IMR-90 (cell line): ENCODE measurements around the gene ISG20. TPM values are rescaled to one million over a fixed set of nuclear protein-coding genes. Genes with fewer than 3 reads are reported as not detected.
A peak's percentile ranks its signal among the peaks of the same experiment; 100 is the strongest.

ENCODE experiments used
- ATAC-seq: fragments of 200-7000 bp; cut with Tn5 transposase; 2 replicates; pipeline ENCODE4 v1.9.1; 2020; ENCODE audit warnings: low read depth, mild to moderate bottlenecking, moderate library complexity
- BruUV-seq: library from RNA; stranded (reverse); fragments of 400-500 nt; replicated peaks from 2 replicates; lab custom pipeline; 2021; lab: Mats Ljungman, UMichigan
- CTCF ChIA-PET: fragments of 300-600 bp; formaldehyde crosslinking; extraction: SDS; loops from one replicate; lab custom pipeline; 2021; ENCODE audit warnings: antibody characterized with exemption; lab: Yijun Ruan, JAX
- POLR2A ChIA-PET: fragments of 300-600 bp; sonication (Branson Sonifier 250); formaldehyde crosslinking; loops from one replicate; lab custom pipeline; 2022; ENCODE audit warnings: antibody characterized with exemption; ENCODE audit not compliant: unreplicated experiment; lab: Charles Lee
- DNase-seq: peaks from one replicate; pipeline ENCODE4 v3.0.0; 2013
- H2AFZ ChIP-seq: replicated peaks from 2 replicates; pipeline ENCODE3; 2013; ENCODE audit warnings: low read length, mild to moderate bottlenecking; ENCODE audit not compliant: poor library complexity
- H2AK5ac ChIP-seq: 2 replicates; pipeline ENCODE4 v1.6.1; 2013; ENCODE audit warnings: low read depth, low read length, inconsistent platforms
- H2AK9ac ChIP-seq: replicated peaks from 2 replicates; pipeline ENCODE3; 2013; ENCODE audit warnings: mild to moderate bottlenecking, low read depth, low read length, moderate library complexity; ENCODE audit not compliant: poor library complexity
- H2BK120ac ChIP-seq: 2 replicates; pipeline ENCODE4 v1.6.1; 2013; ENCODE audit warnings: low read depth, low read length, inconsistent platforms
- H2BK15ac ChIP-seq: 3 replicates; pipeline ENCODE4 v1.6.1; 2013; ENCODE audit warnings: low read depth, low read length, inconsistent platforms
- H2BK20ac ChIP-seq: 2 replicates; pipeline ENCODE4 v1.6.1; 2013; ENCODE audit warnings: low read depth, mild to moderate bottlenecking, inconsistent platforms, low read length, moderate library complexity
- H2BK5ac ChIP-seq: 2 replicates; pipeline ENCODE4 v1.6.1; 2013; ENCODE audit warnings: mild to moderate bottlenecking, low read depth, low read length, inconsistent platforms; ENCODE audit not compliant: poor library complexity, severe bottlenecking
- H3K14ac ChIP-seq: replicated peaks from 2 replicates; pipeline ENCODE4 v1.6.1; 2013; ENCODE audit warnings: low read depth, low read length, inconsistent platforms
- H3K18ac ChIP-seq: 2 replicates; pipeline ENCODE4 v1.6.1; 2013; ENCODE audit warnings: low read depth, low read length, control low read depth
- H3K23ac ChIP-seq: 2 replicates; pipeline ENCODE4 v1.6.1; 2013; ENCODE audit warnings: low read depth, low read length, inconsistent platforms
- H3K27ac ChIP-seq: 2 replicates; pipeline ENCODE4 v1.5.1; 2013; ENCODE audit warnings: mild to moderate bottlenecking, control low read depth, low read length; ENCODE audit not compliant: insufficient read depth
- H3K27me3 ChIP-seq: 2 replicates; pipeline ENCODE4 v1.6.1; 2013; ENCODE audit warnings: low read length; ENCODE audit not compliant: control insufficient read depth, insufficient read depth
- H3K36me3 ChIP-seq: 2 replicates; pipeline ENCODE4 v1.6.1; 2013; ENCODE audit warnings: low read length, mixed read lengths; ENCODE audit not compliant: control insufficient read depth, insufficient read depth
- H3K4ac ChIP-seq: 2 replicates; pipeline ENCODE4 v1.6.1; 2013; ENCODE audit warnings: low read depth, low read length, inconsistent platforms
- H3K4me1 ChIP-seq: 2 replicates; pipeline ENCODE4 v1.6.1; 2013; ENCODE audit warnings: low read length, mixed read lengths; ENCODE audit not compliant: control insufficient read depth, insufficient read depth
- H3K4me2 ChIP-seq: 2 replicates; pipeline ENCODE4 v1.6.1; 2013; ENCODE audit warnings: low read depth, mild to moderate bottlenecking, control low read depth, low read length, moderate library complexity
- H3K4me3 ChIP-seq: 2 replicates; pipeline ENCODE4 v1.5.1; 2013; ENCODE audit warnings: low read depth, mild to moderate bottlenecking, control low read depth, low read length, moderate library complexity; ENCODE audit not compliant: insufficient read depth
- H3K56ac ChIP-seq: 2 replicates; pipeline ENCODE4 v1.6.1; 2013; ENCODE audit warnings: low read length, inconsistent platforms; ENCODE audit not compliant: insufficient read depth; ENCODE audit errors: extremely low read depth
- H3K79me1 ChIP-seq, 2 experiments: 2 replicates each; pipeline ENCODE4 v1.6.1; 2013; ENCODE audit warnings: low read length in 2 of 2, inconsistent platforms in 1 of 2, low read depth in 1 of 2
- H3K9ac ChIP-seq: 2 replicates; pipeline ENCODE4 v1.6.1; 2013; ENCODE audit warnings: low read depth, low read length, control low read depth
- H3K9me1 ChIP-seq: 2 replicates; pipeline ENCODE4 v1.6.1; 2013; ENCODE audit warnings: low read length, inconsistent platforms; ENCODE audit not compliant: insufficient read depth
- H3K9me3 ChIP-seq: 2 replicates; pipeline ENCODE4 v1.6.1; 2013; ENCODE audit warnings: low read length; ENCODE audit not compliant: control insufficient read depth, insufficient read depth
- H4K20me1 ChIP-seq: 2 replicates; pipeline ENCODE4 v1.6.1; 2013; ENCODE audit warnings: low read length, inconsistent platforms; ENCODE audit not compliant: insufficient read depth
- H4K5ac ChIP-seq: 2 replicates; pipeline ENCODE4 v1.6.1; 2013; ENCODE audit warnings: mild to moderate bottlenecking, low read depth, low read length, control low read depth
- H4K8ac ChIP-seq, 2 experiments: 2 replicates each; pipeline ENCODE4 v1.6.1; 2013; ENCODE audit warnings: low read depth in 2 of 2, low read length in 2 of 2, control low read depth in 1 of 2, inconsistent platforms in 1 of 2
- H4K91ac ChIP-seq: 2 replicates; pipeline ENCODE4 v1.6.1; 2013; ENCODE audit warnings: low read depth, low read length, inconsistent platforms; ENCODE audit not compliant: insufficient read depth
- BHLHE40 ChIP-seq: fragments of 150-350 bp; IDR thresholded peaks from 2 replicates; pipeline ENCODE4 v1.6.1; 2016; ENCODE audit warnings: mild to moderate bottlenecking, low read depth, low read length
- CEBPB ChIP-seq: IDR thresholded peaks from 2 replicates; pipeline ENCODE4 v1.6.1; 2012; ENCODE audit warnings: low read depth, low read length, improper control_type of control experiment
- CHD1 ChIP-seq: IDR thresholded peaks from 2 replicates; pipeline ENCODE4 v1.6.1; 2012; ENCODE audit warnings: low read depth, low read length, improper control_type of control experiment
- FOS ChIP-seq: fragments of 150-350 bp; IDR thresholded peaks from 2 replicates; pipeline ENCODE4 v1.6.1; 2016; ENCODE audit warnings: low read depth, low read length
- MAFK ChIP-seq: IDR thresholded peaks from 2 replicates; pipeline ENCODE4 v1.6.1; 2012; ENCODE audit warnings: low read depth, low read length, improper control_type of control experiment
- MAZ ChIP-seq: IDR thresholded peaks from 2 replicates; pipeline ENCODE4 v1.6.1; 2012; ENCODE audit warnings: low read depth, mild to moderate bottlenecking, low read length, improper control_type of control experiment, moderate library complexity, borderline replicate concordance
- MXI1 ChIP-seq: IDR thresholded peaks from 2 replicates; pipeline ENCODE4 v1.6.1; 2012; ENCODE audit warnings: low read depth, mild to moderate bottlenecking, low read length, moderate library complexity, borderline replicate concordance
- NFE2L2 ChIP-seq: fragments of 150-350 bp; IDR thresholded peaks from 2 replicates; pipeline ENCODE4 v1.6.1; 2016; ENCODE audit warnings: low read depth, mild to moderate bottlenecking, low read length
- POLR2A ChIP-seq: IDR thresholded peaks from 2 replicates; pipeline ENCODE4 v1.6.1; 2012; ENCODE audit warnings: mild to moderate bottlenecking, low read depth, low read length
- RAD21 ChIP-seq: IDR thresholded peaks from 2 replicates; pipeline ENCODE4 v1.6.1; 2012; ENCODE audit warnings: low read length, improper control_type of control experiment
- RCOR1 ChIP-seq: IDR thresholded peaks from 2 replicates; pipeline ENCODE4 v1.6.1; 2012; ENCODE audit warnings: mild to moderate bottlenecking, low read length, improper control_type of control experiment; ENCODE audit not compliant: insufficient replicate concordance
- RFX5 ChIP-seq: IDR thresholded peaks from 2 replicates; pipeline ENCODE4 v1.8.0; 2012; ENCODE audit warnings: low read depth, mild to moderate bottlenecking, low read length, moderate library complexity
- SMC3 ChIP-seq: fragments of 150-350 bp; IDR thresholded peaks from 2 replicates; pipeline ENCODE4 v1.6.1; 2016; ENCODE audit warnings: low read depth, mild to moderate bottlenecking, antibody characterized with exemption, low read length, moderate library complexity
- WGBS, 2 experiments: methylation state at CpG; one replicate each; pipeline versions ENCODE4 v1.1.5 to v1.1.7; 2013; ENCODE audit warnings: missing lambda C conversion rate in 2 of 2; ENCODE audit not compliant: insufficient read length in 1 of 2; ENCODE audit errors: extremely low coverage in 2 of 2; 5-methylcytosine and 5-hydroxymethylcytosine counted together
- dilution Hi-C: fragments of 300-500 bp; cut with HindIII; formaldehyde crosslinking; loops from one replicate; pipeline ENCODE4 v1.14.3; 2018; ENCODE audit warnings: low sequenced_read_pairs; ENCODE audit not compliant: unreplicated experiment
- in situ Hi-C: fragments of 300-500 bp; cut with MboI; formaldehyde crosslinking; loops from 3 replicates; pipeline ENCODE4 v1.14.3; 2019; ENCODE audit warnings: low sequenced_read_pairs, inconsistent platforms, mixed read lengths
- intact Hi-C: fragments of 100-400 bp; cut with micrococcal nuclease; formaldehyde crosslinking; loops from 2 replicates; pipeline ENCODE4 v1.10.0; 2022
- polyA plus RNA-seq, 3 experiments: library from polyadenylated mRNA; depleted of rRNA; stranded (reverse); fragments of >200 nt; gene quantifications; 2 replicates each; pipeline ENCODE4 v1.2.3, GENCODE V29; 2012; ENCODE audit warnings: low replicate concordance in 1 of 3
- total RNA-seq: library from RNA; depleted of rRNA; stranded (reverse); fragments of >200 nt; gene quantifications from 2 replicates; pipeline ENCODE4 v1.2.3, GENCODE V29; 2012
- TF ChIP-seq, protein P1 (sequence below): conservative IDR thresholded peaks from 2 replicates; pipeline ENCODE4 v1.5.1; 2012; ENCODE audit warnings: mild to moderate bottlenecking, low read depth, low read length, improper control_type of control experiment
- TF ChIP-seq, protein P2 (sequence below): fragments of 150-350 bp; IDR thresholded peaks from 2 replicates; pipeline ENCODE4 v1.6.1; 2016; ENCODE audit warnings: low read depth, mild to moderate bottlenecking, low read length, moderate library complexity, borderline replicate concordance
- TF ChIP-seq, protein P3 (sequence below): fragments of 150-350 bp; IDR thresholded peaks from 2 replicates; pipeline ENCODE4 v1.6.1; 2017; ENCODE audit warnings: mild to moderate bottlenecking, antibody characterized with exemption, low read length, low read depth

The ISG20 gene
- total and polyA plus RNA-seq, 2 of the 4 experiments (the other 2 are of a cell fraction), result 0.72 to 1.2 TPM

DNA sequence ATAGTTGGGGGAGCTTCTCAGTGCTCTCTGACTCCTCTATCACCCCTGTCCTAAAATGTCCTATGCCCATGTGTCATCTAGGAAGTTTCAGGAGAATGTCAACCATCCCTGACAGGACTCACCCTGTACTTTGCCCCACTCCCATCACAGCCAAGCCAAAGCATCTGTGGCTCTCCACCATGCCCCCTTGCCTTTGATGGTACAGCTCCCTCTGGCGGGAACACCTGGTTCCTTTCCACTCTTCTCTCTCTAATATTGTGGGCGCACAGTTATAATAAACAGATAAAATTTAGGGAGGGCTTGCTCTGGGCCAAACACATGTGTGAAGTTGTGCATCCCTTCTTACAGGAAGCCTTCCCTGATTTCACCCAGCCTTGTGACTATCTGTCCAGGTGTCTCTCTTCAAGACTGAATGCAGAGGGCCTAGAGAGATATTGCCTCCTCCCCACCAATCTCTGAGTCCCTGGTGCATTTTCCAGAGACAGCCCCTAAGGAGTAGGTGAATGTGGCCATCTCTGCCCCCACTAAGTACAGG is 62.8 kb downstream of the ISG20 start:
- no CpG with 5 or more reads among the region's 2 CpGs for WGBS, 2 experiments
- Histone ChIP-seq H2AK5ac (no peak overlapping the region), H3K27me3 (peaks cover 32% of the 10 kb centered on the region), H3K79me1 (no peaks in the 10 kb centered on the region), H4K8ac (no peak overlapping the region), H3K9me3 (no peaks in the 10 kb centered on the region), H3K4me2 (no peak overlapping the region), H3K27ac (no peak overlapping the region), H2BK120ac (no peak overlapping the region), H2BK5ac (no peak overlapping the region), H3K9me1 (no peaks in the 10 kb centered on the region), H3K36me3 (no peaks in the 10 kb centered on the region), H2BK15ac (no peak overlapping the region), H2AK9ac (no peak overlapping the region), H4K91ac (no peak overlapping the region), H3K9ac (no peak overlapping the region), H4K5ac (no peak overlapping the region), H2BK20ac (no peak overlapping the region), H4K20me1 (no peaks in the 10 kb centered on the region), H3K4me3 (no peak overlapping the region), H3K14ac (no peak overlapping the region), H3K18ac (no peak overlapping the region), H3K23ac (no peak overlapping the region), H3K56ac (no peak overlapping the region), H2AFZ (no peak overlapping the region), H3K4me1 (peaks cover 2% of the 10 kb centered on the region; the same call in 1 of the 2 replicates), H3K4ac (no peak overlapping the region)
- intact Hi-C loops, result loop anchor here (1.0 kb wide), 1 partner anchor 44 kb away; no protein-coding TSS in a partner anchor
- ChIA-PET CTCF (interaction anchor here (0.6 kb wide), 2 partner anchors 115 to 227 kb away, joined by 3 to 4 read pairs; no protein-coding TSS in a partner anchor), POLR2A (no interaction called here)
- dilution Hi-C loops, result no loop called here
- BruUV-seq, result no TSS peak
- TF ChIP-seq MAZ (no peak), BHLHE40 (no peak), NFE2L2 (no peak), RCOR1 (no peak), POLR2A (no peak), RAD21 (peak; percentile 48), RFX5 (no peak), MAFK (no peak), MXI1 (no peak), SMC3 (peak; percentile 40), CHD1 (no peak), CEBPB (no peak), FOS (no peak)
- TF ChIP-seq, protein P1, sequence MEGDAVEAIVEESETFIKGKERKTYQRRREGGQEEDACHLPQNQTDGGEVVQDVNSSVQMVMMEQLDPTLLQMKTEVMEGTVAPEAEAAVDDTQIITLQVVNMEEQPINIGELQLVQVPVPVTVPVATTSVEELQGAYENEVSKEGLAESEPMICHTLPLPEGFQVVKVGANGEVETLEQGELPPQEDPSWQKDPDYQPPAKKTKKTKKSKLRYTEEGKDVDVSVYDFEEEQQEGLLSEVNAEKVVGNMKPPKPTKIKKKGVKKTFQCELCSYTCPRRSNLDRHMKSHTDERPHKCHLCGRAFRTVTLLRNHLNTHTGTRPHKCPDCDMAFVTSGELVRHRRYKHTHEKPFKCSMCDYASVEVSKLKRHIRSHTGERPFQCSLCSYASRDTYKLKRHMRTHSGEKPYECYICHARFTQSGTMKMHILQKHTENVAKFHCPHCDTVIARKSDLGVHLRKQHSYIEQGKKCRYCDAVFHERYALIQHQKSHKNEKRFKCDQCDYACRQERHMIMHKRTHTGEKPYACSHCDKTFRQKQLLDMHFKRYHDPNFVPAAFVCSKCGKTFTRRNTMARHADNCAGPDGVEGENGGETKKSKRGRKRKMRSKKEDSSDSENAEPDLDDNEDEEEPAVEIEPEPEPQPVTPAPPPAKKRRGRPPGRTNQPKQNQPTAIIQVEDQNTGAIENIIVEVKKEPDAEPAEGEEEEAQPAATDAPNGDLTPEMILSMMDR, result peak; percentile 43
- TF ChIP-seq, protein P2, sequence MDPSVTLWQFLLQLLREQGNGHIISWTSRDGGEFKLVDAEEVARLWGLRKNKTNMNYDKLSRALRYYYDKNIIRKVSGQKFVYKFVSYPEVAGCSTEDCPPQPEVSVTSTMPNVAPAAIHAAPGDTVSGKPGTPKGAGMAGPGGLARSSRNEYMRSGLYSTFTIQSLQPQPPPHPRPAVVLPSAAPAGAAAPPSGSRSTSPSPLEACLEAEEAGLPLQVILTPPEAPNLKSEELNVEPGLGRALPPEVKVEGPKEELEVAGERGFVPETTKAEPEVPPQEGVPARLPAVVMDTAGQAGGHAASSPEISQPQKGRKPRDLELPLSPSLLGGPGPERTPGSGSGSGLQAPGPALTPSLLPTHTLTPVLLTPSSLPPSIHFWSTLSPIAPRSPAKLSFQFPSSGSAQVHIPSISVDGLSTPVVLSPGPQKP, result no peak
- TF ChIP-seq, protein P3, sequence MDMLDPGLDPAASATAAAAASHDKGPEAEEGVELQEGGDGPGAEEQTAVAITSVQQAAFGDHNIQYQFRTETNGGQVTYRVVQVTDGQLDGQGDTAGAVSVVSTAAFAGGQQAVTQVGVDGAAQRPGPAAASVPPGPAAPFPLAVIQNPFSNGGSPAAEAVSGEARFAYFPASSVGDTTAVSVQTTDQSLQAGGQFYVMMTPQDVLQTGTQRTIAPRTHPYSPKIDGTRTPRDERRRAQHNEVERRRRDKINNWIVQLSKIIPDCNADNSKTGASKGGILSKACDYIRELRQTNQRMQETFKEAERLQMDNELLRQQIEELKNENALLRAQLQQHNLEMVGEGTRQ, result no peak
- 0 out of 2 replicates have a peak, but pooled peaks have one; percentile 44 for ATAC-seq
- in situ Hi-C loops, result no loop called here
- no peak for DNase-seq
